Activated naive CD4-positive, alpha-beta T cell treated with anti-CD3 and anti-CD28 coated beads, Interleukin-2, amount 50 U/mL, for 24 hours (primary cell): Measurements from ENCODE around the gene FOS.
"Not testable (repeated sequence)": the region's sequence is repeated elsewhere in the genome, so short reads cannot be mapped to it uniquely, and the experiment has no call there.

Experiments
- H3K27ac Mint-ChIP-seq: one replicate; pipeline ENCODE4 v1.8.0; 2021; ENCODE audit warnings: mild to moderate bottlenecking, mixed read lengths
- H3K27me3 Mint-ChIP-seq: one replicate; pipeline ENCODE4 v1.8.0; 2021; ENCODE audit warnings: mixed read lengths
- H3K36me3 Mint-ChIP-seq: one replicate; pipeline ENCODE4 v1.8.0; 2021; ENCODE audit warnings: mixed read lengths
- H3K4me1 Mint-ChIP-seq: one replicate; pipeline ENCODE4 v1.8.0; 2021; ENCODE audit warnings: mixed read lengths
- H3K4me3 Mint-ChIP-seq: one replicate; pipeline ENCODE4 v1.8.0; 2021; ENCODE audit warnings: mild to moderate bottlenecking, mixed read lengths
- H3K9me3 Mint-ChIP-seq: one replicate; pipeline ENCODE4 v1.8.0; 2021; ENCODE audit warnings: mixed read lengths

FOS gene

DNA sequence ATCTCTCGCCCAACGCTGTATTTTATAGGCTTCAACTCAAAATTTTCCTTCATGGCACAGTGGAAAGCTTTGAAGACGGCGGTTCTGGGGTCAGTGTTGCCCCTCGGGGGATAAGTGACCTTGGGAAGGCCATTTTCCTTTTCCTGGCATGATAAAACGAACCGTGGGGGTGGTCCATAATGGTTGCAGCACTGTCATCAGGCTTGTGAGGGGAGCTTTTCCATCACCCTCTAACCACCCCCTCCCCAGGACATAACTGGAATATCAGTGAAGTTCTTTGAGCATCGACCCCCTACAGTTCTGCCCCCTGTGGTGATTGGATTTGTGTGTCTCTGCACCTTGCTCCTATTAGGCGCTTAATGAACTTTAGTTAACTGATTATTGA is 16.0 kb downstream of the FOS start:
- Mint-ChIP-seq H3K4me3 (peak overlapping the region; percentile 96), H3K9me3 (no peaks in the 10 kb centered on the region), H3K4me1 (peaks cover 19% of the 10 kb centered on the region), H3K27ac (no peak overlapping the region), H3K36me3 (no peaks in the 10 kb centered on the region), H3K27me3 (no peaks in the 10 kb centered on the region)

DNA sequence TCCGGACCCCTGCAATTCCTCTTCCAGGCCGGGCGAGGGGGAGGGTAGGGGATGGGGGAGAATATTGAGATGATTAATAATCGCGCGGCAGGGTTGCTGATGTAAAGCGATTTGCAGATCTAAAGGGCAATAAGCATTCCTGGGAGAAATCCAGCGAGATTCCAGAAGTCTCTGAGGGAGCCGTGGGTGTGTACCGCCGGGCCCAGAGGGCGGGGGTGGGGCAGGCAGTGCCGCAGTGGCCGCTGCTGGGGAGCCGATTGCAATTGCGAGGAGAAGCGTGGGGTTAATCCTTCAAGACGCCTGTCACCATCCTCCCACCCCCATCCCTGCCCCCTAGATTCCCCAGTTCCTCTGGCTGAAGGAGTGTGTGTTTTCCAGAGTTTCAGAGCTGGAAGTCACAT is 16.4 kb downstream of the FOS start:
- H3K36me3 Mint-ChIP-seq = no peaks in the 10 kb centered on the region
- H3K9me3 Mint-ChIP-seq = no peaks in the 10 kb centered on the region
- H3K27me3 Mint-ChIP-seq = no peaks in the 10 kb centered on the region
- H3K4me3 Mint-ChIP-seq = peak overlapping the region; percentile 96
- H3K27ac Mint-ChIP-seq = no peak overlapping the region
- peaks cover 19% of the 10 kb centered on the region for H3K4me1 Mint-ChIP-seq

DNA sequence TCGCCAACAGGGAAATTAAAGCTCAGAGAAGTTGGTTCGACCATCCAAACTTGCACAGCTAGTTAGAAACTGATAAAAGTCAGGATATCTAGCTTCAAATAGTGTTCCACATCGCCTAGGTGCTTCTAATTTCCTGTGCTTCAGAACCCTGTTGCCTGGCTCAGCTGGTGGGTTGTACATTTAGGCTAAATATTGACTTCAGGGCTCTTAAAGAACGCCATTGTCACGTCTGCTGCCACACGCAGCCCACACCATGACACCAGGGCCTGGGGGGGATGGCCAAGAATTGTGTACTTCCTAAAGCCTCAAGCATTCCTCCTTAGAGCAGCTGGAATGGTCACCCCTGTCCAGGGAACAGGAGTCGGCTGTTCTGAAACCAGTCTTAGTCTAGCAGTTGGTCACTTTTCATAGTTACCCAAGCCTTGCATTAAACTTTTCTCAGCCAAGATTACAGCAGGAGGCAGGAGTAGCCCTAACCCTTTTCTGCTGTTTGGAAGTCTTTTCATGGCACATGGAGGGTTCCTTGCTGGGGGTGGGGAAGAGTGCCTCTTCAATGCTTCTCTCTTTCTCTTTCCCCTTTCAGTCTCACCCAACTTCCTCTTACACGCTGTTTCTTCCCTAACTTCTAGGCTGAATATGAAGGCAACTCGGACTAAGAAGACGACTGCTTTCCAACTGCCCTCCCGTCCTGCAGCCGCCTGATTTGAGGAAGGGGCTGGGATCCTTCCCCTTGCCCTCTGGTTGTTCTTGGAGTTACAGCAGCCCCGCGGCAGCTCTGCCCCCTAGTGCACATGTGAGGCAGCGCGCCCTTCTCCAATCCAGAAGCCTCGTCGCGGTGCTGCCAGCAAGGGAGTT is 17.1 kb downstream of the FOS start:
- peak overlapping the region; percentile 94 for H3K27ac Mint-ChIP-seq
- H3K4me1 Mint-ChIP-seq = peaks cover 19% of the 10 kb centered on the region
- H3K27me3 Mint-ChIP-seq = no peaks in the 10 kb centered on the region
- H3K9me3 Mint-ChIP-seq = no peaks in the 10 kb centered on the region
- peak overlapping the region; percentile 96 for H3K4me3 Mint-ChIP-seq
- no peaks in the 10 kb centered on the region for H3K36me3 Mint-ChIP-seq

DNA sequence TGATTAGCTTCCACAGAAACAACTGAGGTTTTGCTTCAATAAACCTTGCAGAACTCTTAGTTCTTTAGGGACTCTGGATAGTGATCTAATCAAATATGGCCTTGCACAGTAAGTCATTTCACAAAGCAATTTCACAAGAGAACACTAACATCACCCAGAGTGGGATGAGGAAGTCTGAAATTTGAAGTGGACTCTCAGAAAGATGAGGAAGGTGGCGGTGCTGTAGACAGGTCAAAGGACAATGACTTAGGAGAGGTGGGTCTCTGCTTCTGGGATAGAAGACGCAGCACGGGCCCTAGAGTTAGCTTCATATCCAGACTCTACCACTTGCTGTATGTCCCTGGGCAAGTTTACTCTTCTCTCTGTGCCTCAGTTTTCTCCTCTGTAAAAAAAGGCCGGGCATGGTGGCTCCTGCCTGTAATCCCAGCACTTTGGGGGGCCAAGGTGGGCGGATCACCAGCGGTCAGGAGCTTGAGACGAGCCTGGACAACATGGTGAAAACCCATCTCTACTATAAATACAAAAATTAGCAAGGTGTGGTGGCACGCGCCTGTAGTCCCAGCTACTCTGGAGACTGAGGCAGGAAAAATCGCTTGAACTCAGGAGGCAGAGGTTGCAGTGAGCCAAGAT is 18.9 kb downstream of the FOS start:
- H3K4me3 Mint-ChIP-seq = no peak overlapping the region
- no peak overlapping the region for H3K27ac Mint-ChIP-seq
- no peaks in the 10 kb centered on the region for H3K9me3 Mint-ChIP-seq
- H3K36me3 Mint-ChIP-seq = no peaks in the 10 kb centered on the region
- H3K4me1 Mint-ChIP-seq = peaks cover 37% of the 10 kb centered on the region
- no peaks in the 10 kb centered on the region for H3K27me3 Mint-ChIP-seq

DNA sequence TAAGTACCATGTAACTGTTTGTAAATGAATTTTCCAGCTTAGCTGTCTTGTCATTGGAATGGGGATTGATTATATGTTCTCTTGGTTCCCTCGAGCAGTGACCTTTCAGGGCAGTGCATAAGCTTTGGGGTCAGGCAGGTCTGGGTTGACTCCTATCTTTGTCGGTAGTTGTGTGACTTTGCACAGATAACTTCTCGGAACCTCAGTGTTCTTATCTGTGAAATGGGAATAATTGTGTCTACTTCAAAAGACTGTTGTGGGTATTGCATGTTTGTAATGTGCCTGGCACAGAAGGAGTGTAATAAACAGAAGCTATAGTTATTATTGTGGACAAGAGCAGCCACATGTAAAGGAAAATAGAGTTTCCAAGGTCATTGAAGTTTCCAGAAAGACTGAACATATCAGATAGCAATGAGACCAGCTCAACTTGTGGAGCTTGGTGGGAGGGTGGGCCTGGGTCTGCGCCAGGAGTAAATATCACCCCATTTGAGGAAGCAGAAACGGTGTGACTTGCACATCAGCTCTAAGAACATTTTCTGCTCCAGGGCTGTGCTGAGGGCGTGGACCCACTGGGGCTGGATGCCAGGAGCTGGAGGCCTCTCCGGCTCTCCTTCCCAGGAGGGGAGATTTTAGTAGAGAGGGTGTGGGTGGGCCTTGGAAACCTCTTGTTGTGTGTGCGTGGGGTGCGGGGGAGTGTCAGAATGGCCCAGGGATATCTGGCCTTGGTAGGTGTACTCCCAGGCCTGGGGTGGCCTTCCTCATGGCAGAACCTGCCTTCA is 19.7 kb downstream of the FOS start:
- no peaks in the 10 kb centered on the region for H3K9me3 Mint-ChIP-seq
- no peaks in the 10 kb centered on the region for H3K27me3 Mint-ChIP-seq
- no peak overlapping the region for H3K27ac Mint-ChIP-seq
- peaks cover 39% of the 10 kb centered on the region for H3K4me1 Mint-ChIP-seq
- no peak overlapping the region for H3K4me3 Mint-ChIP-seq
- H3K36me3 Mint-ChIP-seq = no peaks in the 10 kb centered on the region

DNA sequence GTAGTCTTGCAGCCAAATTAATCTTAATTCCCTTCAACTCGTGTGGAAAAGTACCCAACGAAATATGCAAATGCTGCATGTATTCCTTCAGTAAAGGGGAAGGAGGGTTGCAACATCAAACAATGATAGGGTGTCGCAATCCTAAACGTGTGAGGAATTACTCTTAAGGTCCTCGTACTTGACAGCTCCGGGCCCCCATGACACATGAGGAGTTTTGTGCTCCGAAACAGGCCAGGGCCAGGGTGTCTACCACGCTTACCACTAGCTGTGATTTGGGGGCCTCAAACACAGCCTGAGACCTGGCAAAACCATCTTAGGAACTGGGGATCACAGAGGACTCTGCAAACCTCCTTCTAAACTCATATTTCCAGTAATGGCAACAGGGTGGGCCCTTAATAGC is 20.4 kb downstream of the FOS start:
- H3K27ac Mint-ChIP-seq = no peak overlapping the region
- H3K9me3 Mint-ChIP-seq = no peaks in the 10 kb centered on the region
- no peaks in the 10 kb centered on the region for H3K27me3 Mint-ChIP-seq
- H3K4me1 Mint-ChIP-seq = peaks cover 40% of the 10 kb centered on the region
- no peaks in the 10 kb centered on the region for H3K36me3 Mint-ChIP-seq
- H3K4me3 Mint-ChIP-seq = no peak overlapping the region

DNA sequence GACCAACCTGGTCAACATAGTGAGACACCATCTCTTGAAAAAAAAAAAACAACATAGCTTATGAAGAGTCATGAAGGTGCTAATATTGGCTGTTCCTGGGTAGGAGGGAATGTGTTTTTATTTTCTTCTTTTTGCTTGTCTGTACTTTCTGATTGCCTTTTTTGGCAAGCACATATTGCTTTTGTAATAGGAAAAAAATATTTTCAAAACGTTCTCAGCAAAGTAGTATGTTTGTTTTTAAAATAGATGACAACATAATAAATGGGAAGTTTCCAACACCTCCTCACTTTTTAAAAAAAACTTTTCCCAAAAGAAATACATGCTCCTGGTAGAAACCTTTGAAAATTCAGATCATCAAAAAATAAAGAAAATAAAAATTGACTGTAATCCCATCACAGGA is 20.9 kb downstream of the FOS start:
- Mint-ChIP-seq H3K9me3 (no peaks in the 10 kb centered on the region), H3K4me1 (peaks cover 40% of the 10 kb centered on the region), H3K4me3 (no peak overlapping the region)

DNA sequence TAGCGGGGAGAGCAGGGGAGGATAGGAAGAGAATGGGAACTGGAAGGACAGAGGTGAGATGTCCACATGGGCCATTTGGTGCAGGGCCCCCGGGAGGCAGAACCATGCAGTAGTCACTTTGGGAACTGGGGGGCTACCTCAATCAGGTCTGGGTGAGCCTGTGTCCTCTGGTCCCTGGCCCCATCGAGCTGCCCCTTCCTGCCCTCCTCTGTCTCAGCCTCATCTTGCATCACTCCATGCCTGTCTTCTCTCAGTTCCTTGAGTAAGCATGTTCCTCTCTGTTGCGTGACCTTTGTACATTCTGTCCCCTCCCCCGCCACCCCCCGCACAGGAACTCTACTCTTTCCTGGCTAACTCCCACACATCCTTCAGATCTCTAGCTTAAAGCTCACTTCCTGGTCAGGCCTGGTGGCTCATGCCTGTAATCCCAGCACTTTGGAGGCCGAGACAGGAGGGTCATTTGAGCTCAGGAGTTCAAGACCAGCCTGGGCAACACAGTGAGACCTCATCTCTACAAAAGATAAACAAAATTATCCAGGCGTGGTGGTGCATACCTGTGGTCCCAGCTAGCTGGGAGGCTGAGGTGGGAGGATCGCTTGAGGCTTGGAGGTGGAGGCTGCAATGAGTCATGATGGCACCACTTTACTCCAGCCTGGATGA is 23.2 kb downstream of the FOS start:
- no peaks in the 10 kb centered on the region for H3K27me3 Mint-ChIP-seq
- H3K4me1 Mint-ChIP-seq = peaks cover 25% of the 10 kb centered on the region
- peak overlapping the region; percentile 13 for H3K27ac Mint-ChIP-seq
- H3K9me3 Mint-ChIP-seq = no peaks in the 10 kb centered on the region
- H3K36me3 Mint-ChIP-seq = no peaks in the 10 kb centered on the region
- H3K4me3 Mint-ChIP-seq = no peak overlapping the region

More for the DNA sequence above, 20.9 kb downstream of the FOS start:
- Mint-ChIP-seq H3K27ac (no peak overlapping the region), H3K36me3 (no peaks in the 10 kb centered on the region), H3K27me3 (no peaks in the 10 kb centered on the region)

DNA sequence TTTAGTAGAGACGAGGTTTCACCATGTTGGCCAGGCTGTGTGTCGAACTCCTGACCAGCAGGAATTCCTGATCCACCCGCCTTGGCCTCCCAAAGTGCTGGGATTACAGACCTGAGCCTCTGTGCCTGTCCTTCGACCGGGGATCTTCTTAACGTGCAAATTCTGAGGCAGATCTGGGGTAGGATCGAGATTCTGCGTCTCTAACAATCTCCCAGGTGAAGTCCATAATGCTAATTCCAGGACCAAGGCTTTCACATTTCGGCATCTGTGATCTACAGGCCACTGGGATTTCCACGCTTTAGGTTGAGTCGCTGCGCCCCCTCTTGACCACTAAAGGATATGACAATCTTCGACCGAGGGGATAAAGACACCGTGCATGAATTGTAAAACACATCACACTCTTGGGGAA is 24.8 kb downstream of the FOS start:
- no peaks in the 10 kb centered on the region for H3K27me3 Mint-ChIP-seq
- no peak overlapping the region for H3K4me3 Mint-ChIP-seq
- H3K36me3 Mint-ChIP-seq = no peaks in the 10 kb centered on the region
- H3K27ac Mint-ChIP-seq = no peak overlapping the region
- H3K4me1 Mint-ChIP-seq = peaks cover 34% of the 10 kb centered on the region
- no peaks in the 10 kb centered on the region for H3K9me3 Mint-ChIP-seq

DNA sequence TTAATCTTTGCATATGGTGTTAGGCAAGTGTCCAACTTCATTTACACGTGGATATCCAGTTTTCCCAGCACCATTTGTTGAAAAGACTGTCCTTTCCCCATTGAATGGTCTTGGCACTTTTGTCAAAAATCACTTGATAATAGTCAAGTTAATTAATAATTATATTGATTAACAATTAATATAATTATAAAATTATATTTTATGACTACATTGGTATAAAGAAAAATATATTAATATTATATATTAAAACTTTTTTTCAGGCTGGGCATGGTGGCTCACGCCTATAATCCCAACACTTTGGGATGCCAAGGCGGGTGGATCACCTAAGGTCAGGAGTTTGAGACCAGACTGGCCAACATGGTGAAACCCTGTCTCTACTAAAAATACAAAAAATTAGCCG is 27.8 kb downstream of the FOS start:
- H3K4me1 Mint-ChIP-seq = peaks cover 27% of the 10 kb centered on the region
- not testable (repeated sequence) for H3K27ac Mint-ChIP-seq, H3K36me3 Mint-ChIP-seq, H3K4me3 Mint-ChIP-seq, H3K9me3 Mint-ChIP-seq, H3K27me3 Mint-ChIP-seq

DNA sequence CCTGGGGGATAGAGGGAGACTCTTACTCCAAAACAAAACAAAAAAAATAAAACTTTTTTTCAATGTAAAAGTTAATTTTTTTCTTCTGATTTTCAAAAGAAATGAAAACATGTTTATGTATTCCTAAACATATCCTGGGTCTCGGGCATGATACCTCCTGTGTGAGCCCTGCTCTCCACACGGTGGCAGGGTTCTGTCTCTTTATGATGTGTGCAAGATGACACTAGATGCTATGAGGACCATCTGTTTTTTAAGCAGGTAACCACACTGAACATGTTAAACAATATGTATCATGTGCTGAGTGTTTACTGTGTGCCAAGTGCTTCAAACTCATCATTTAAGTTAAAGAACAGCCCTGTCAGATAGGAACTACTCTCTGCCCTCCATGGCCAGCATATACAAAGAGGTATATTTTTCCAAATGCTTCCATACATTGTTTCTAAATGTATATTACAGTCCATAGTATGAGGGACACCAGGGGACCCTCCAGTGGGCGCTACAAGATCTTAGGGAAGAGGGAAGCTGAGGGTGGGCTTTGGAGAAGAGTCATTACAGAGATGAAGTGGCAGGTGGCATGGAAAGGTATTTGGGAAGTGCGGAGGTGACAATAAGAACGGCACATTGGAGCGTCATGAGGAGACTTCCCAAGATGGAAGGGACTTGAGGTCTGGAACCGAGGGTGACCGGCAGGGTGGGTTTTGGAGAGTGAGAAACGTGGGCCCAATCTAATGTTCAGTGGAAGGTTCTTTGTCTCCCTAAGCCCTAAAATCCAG is 28.5 kb downstream of the FOS start:
- no peaks in the 10 kb centered on the region for H3K27me3 Mint-ChIP-seq
- no peak overlapping the region for H3K4me3 Mint-ChIP-seq
- H3K4me1 Mint-ChIP-seq = peaks cover 20% of the 10 kb centered on the region
- no peak overlapping the region for H3K27ac Mint-ChIP-seq
- H3K9me3 Mint-ChIP-seq = no peaks in the 10 kb centered on the region
- no peaks in the 10 kb centered on the region for H3K36me3 Mint-ChIP-seq

DNA sequence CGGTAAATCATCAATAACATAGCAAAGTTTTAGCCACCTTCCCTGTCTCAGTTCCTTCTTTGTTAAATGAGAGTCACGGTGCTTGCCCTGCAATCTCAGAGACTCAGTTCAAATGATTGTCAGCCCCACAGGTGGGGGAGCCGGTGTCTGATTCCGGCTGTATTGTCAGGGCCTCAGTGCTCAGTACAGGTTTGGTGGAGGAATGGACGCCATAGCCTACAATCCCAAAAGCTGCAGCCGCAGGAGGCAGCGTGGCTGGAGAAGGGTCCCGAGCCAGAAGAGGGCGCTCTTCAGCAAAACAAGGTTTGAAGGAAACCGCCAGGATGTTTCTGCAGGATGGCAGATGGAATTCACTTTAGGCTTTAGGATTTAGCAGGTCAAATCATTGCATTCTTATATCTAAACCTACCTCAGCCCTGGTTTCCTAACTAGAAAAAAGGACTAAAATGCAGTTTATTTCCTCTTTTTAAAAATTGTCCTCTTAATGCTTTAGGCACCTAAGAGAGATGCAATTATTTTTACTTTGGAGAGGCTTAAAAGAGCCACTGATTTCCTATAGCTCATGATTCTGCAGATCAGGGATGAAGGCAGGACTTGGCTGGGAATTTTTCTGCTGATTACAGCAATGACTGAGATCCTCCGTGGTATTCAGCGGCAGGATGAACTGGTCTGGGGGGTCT is 29.2 kb downstream of the FOS start:
- Mint-ChIP-seq H3K27me3 (no peaks in the 10 kb centered on the region), H3K9me3 (no peaks in the 10 kb centered on the region), H3K36me3 (no peaks in the 10 kb centered on the region), H3K4me1 (peaks cover 15% of the 10 kb centered on the region), H3K4me3 (no peak overlapping the region), H3K27ac (peak overlapping the region; percentile 55)

DNA sequence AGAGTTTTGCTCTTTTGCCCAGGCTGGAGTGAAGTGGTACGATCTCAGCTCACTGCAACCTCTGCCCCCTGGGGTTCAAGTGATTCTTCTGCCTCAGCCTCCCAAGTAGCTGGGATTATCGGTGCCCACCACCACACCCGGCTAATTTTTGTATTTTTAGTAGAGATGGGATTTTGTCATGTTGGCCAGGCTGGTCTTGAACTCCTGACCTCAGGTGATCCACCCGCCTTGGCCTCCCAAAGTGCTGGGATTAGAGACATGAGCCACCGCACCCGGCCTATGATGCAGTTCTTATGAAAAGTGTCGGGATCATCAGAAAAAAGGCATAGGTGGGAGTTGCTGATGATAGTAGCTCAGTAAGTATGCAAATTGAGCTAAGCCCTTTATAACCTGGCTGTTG is 30.4 kb downstream of the FOS start:
- not testable (repeated sequence) for H3K4me3 Mint-ChIP-seq, H3K27me3 Mint-ChIP-seq, H3K27ac Mint-ChIP-seq, H3K9me3 Mint-ChIP-seq, H3K36me3 Mint-ChIP-seq, H3K4me1 Mint-ChIP-seq

DNA sequence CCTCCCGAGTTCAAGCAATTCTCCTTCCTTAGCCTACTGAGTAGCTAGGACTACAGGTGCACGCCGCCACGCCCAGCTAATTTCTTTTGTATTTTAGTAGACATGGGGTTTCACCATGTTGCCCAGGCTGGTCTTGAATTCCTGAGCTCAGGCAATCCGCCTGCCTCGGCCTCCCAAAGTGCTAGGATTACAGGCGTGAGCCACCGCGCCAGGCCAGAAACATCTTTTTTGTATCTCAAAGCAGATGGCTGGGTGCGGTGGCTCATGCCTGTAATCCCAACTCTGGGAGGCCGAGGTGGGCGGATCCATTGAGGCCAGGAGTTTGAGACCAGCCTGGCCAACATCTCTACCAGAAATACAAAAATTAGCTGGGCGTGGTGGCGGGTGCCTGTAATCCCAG is 30.9 kb downstream of the FOS start:
- H3K4me3 Mint-ChIP-seq, H3K27ac Mint-ChIP-seq, H3K36me3 Mint-ChIP-seq, H3K4me1 Mint-ChIP-seq, H3K9me3 Mint-ChIP-seq, H3K27me3 Mint-ChIP-seq: not testable (repeated sequence)
